Breast epithelium (tissue), 4 donors: Measurements from ENCODE around the gene COX17. TPM values are rescaled to one million over a fixed set of nuclear protein-coding genes. Genes with fewer than 3 reads are reported as not detected.

ENCODE experiments used
- DNase-seq, 2 donors: peaks; one replicate each; pipeline ENCODE4 v3.0.0-alpha.2; 2019; ENCODE audit warnings: low spot score in 2 of 2
- H3K27ac ChIP-seq, 2 donors: fragments of 200-600 bp; sonication (generic) in 1 of 2; one replicate each; pipeline ENCODE4 v1.5.1; 2016 to 2019; ENCODE audit warnings: mild to moderate bottlenecking in 1 of 2
- H3K27me3 ChIP-seq, 2 donors: fragments of 200-600 bp; sonication (generic) in 1 of 2; one replicate each; pipeline versions ENCODE4 v1.5.1 to v1.6.0; 2017 to 2019; ENCODE audit warnings: control low read depth in 1 of 2, mild to moderate bottlenecking in 1 of 2
- H3K36me3 ChIP-seq: fragments of 200-600 bp; one replicate; pipeline ENCODE4 v1.5.1; 2019
- H3K4me1 ChIP-seq, 2 donors: fragments of 200-600 bp; sonication (generic); one replicate each; pipeline ENCODE4 v1.5.1; 2016 to 2019; ENCODE audit warnings: control low read depth in 1 of 2
- H3K4me3 ChIP-seq, 3 donors: fragments of 200-600 bp; sonication (generic); 1 replicate in 2 of 3; 2 replicates in 1 of 3; pipeline ENCODE4 v1.5.1; 2016 to 2019; ENCODE audit warnings: mild to moderate bottlenecking in 3 of 3, moderate library complexity in 2 of 3
- H3K9me3 ChIP-seq, 2 donors: fragments of 200-600 bp; sonication (generic) in 1 of 2; one replicate each; pipeline ENCODE4 v1.5.1; 2016 to 2019; ENCODE audit warnings: control low read depth in 1 of 2
- POLR2A ChIP-seq: fragments of 450-650 bp; IDR thresholded peaks from one replicate; pipeline ENCODE4 v1.6.1; 2016; ENCODE audit warnings: antibody characterized with exemption, mild to moderate bottlenecking, moderate library complexity
- POLR2AphosphoS5 ChIP-seq, 3 donors: sonication (generic); formaldehyde crosslinking; IDR thresholded peaks; one replicate each; pipeline ENCODE4 v1.6.1; 2017; ENCODE audit warnings: antibody characterized with exemption in 3 of 3
- intact Hi-C: fragments of 100-400 bp; cut with DNase I; formaldehyde crosslinking; loops from one replicate; pipeline ENCODE4 v1.15.1; 2023; ENCODE audit warnings: low total_unique reads
- total RNA-seq, 3 donors: library from RNA; depleted of rRNA; stranded (reverse); fragments of >200 nt; gene quantifications; one replicate each; pipeline ENCODE4 v1.1.0, GENCODE V29; 2016
- TF ChIP-seq, protein P1 (sequence below), 3 donors: fragments of 450-650 bp; IDR thresholded peaks; one replicate each; pipeline ENCODE4 v1.5.1; 2016 to 2017; ENCODE audit warnings: antibody characterized with exemption in 3 of 3, mild to moderate bottlenecking in 3 of 3, moderate library complexity in 3 of 3

Gene COX17
- total RNA-seq, 3 donors from 2014 or later, result 26.7 to 42.6 (median 33.4) TPM

DNA sequence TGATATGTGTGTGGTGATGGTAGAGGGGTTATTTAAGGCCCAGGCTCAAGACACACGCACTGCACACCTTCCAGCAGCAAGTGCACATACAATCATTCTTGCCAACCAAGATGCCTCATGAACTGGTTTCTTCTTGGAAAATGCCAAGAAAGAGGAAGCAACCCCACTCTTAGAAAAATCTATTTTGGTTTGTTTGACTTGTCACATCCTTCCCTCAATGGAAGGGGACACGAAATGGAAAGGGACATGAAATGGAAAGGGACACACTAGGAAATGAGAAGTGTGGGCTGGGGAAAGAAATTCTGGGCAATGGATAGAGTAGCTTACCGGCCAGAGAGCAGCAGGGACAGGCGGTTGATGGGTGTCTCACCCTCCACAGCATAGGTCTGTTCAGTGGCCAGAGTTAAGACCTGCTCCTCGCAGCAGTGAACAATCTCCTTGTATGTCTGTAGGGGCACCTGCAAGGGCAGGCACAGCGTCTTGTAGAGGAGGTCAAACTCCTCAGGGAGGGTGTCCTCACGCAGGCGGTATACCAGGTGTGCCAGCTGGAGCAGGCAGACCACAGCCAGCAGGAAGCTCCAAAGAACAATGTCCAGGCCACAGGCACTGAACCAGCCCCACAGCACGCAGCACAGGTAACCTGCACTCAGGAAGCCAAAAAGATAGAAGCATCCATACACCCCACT lies 17.5 kb downstream of the COX17 start:
- TF ChIP-seq POLR2AphosphoS5 (IDR thresholded peaks at IDR 0.05) (no peak), POLR2A (no peak)
- TF ChIP-seq, protein P1, sequence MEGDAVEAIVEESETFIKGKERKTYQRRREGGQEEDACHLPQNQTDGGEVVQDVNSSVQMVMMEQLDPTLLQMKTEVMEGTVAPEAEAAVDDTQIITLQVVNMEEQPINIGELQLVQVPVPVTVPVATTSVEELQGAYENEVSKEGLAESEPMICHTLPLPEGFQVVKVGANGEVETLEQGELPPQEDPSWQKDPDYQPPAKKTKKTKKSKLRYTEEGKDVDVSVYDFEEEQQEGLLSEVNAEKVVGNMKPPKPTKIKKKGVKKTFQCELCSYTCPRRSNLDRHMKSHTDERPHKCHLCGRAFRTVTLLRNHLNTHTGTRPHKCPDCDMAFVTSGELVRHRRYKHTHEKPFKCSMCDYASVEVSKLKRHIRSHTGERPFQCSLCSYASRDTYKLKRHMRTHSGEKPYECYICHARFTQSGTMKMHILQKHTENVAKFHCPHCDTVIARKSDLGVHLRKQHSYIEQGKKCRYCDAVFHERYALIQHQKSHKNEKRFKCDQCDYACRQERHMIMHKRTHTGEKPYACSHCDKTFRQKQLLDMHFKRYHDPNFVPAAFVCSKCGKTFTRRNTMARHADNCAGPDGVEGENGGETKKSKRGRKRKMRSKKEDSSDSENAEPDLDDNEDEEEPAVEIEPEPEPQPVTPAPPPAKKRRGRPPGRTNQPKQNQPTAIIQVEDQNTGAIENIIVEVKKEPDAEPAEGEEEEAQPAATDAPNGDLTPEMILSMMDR (IDR thresholded peaks at IDR 0.05), result no peak
- intact Hi-C loops, result no loop called here
- Histone ChIP-seq H3K36me3 (no peaks in the 10 kb centered on the region), H3K27me3 (no peaks in the 10 kb centered on the region), H3K27ac (peak overlapping the region; percentile 80), H3K9me3 (no peaks in the 10 kb centered on the region), H3K4me3 (peak overlapping the region in 2 of 3 donors; percentile 32 to 39), H3K4me1 (no peaks in the 10 kb centered on the region)
- no peak for DNase-seq

- Histone ChIP-seq H3K27ac (peak overlapping the region in 1 of 2 donors; percentile 80), H3K9me3 (no peaks in the 10 kb centered on the region), H3K27me3 (no peaks in the 10 kb centered on the region), H3K4me1 (no peaks in the 10 kb centered on the region), H3K4me3 (peak overlapping the region in 1 of 3 donors; percentile 32), H3K36me3 (no peaks in the 10 kb centered on the region)
- intact Hi-C loops, result no loop called here
- TF ChIP-seq POLR2AphosphoS5 (IDR thresholded peaks at IDR 0.05) (no peak), POLR2A (no peak)
- TF ChIP-seq, protein P1 (IDR thresholded peaks at IDR 0.05), result no peak
- no peak for DNase-seq
Observed at GRCh38 chr3:119658994-119659393, 18.2 kb downstream of the COX17 start.

DNA sequence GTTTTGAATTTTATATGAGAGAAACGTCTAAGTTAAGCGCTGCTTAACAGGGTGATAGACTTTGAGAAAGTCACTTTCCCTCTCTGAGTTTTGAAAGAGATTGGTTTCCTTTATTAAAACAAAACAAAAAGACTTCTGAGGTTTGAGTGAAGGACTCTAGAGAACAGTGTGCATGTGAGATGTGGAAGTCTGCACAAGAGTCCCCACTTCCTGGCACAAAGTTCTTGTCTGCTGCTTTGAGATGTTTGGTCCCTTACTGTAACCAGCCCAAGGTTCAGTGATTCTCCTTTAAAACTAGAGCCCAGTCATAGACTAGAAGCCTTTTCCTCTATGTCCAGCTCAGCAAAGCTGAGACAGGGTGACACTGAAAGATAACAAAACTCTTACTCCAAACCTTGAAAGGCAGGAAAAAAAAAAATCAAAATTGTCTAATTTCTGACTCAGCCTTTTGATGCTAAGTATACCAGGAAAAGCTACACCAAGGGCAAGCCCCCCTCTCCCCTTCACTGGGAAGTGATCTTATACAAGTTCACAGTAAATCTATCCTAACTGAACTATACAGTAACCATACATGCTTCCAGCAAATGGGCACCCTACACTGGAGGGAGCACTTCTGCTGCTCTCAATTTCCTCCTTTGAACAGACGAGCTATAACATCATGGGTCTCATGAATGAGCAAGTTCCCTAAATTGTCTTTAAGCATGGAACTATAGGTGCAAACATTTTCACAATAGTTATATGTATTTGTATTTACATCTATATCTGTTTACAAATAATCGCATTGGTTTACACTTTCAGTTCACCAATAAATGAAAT lies 19.1 kb downstream of the COX17 start:
- H3K9me3 ChIP-seq, result no peaks in the 10 kb centered on the region
- H3K36me3 ChIP-seq, result no peaks in the 10 kb centered on the region
- H3K27ac ChIP-seq, result no peak overlapping the region
- intact Hi-C loops, result no loop called here
- H3K4me3 ChIP-seq, result no peak overlapping the region
- DNase-seq, result no peak
- no peaks in the 10 kb centered on the region for H3K27me3 ChIP-seq
- H3K4me1 ChIP-seq, result no peaks in the 10 kb centered on the region
- TF ChIP-seq, protein P1 (IDR thresholded peaks at IDR 0.05), result no peak
- no peak for TF ChIP-seq POLR2AphosphoS5 (IDR thresholded peaks at IDR 0.05)

GRCh38 chr3:119653876-119654275 lies 23.3 kb downstream of the COX17 start:
- H3K4me3 ChIP-seq, result no peak overlapping the region
- no peaks in the 10 kb centered on the region for H3K4me1 ChIP-seq
- TF ChIP-seq, protein P1 (IDR thresholded peaks at IDR 0.05), result no peak
- no peak for TF ChIP-seq POLR2AphosphoS5 (IDR thresholded peaks at IDR 0.05)
- no peak for TF ChIP-seq POLR2A
- no peaks in the 10 kb centered on the region for H3K9me3 ChIP-seq
- no peaks in the 10 kb centered on the region for H3K36me3 ChIP-seq
- intact Hi-C loops, result no loop called here
- no peak overlapping the region for H3K27ac ChIP-seq
- H3K27me3 ChIP-seq, result no peaks in the 10 kb centered on the region
- no peak for DNase-seq
